KBM-7 (cell line): ENCODE measurements around the gene CABP1.
A peak's percentile ranks its signal among the peaks of the same experiment; 100 is the strongest.
"Not testable (repeated sequence)": the region's sequence is repeated elsewhere in the genome, so short reads cannot be mapped to it uniquely, and the experiment has no call there.

Source experiments
- DNase-seq: peaks from one replicate; pipeline ENCODE4 v3.0.0-alpha.2; 2015
- in situ Hi-C: fragments of 300-500 bp; cut with MboI; formaldehyde crosslinking; loops from 2 replicates; pipeline ENCODE4 v1.14.3; 2020; ENCODE audit warnings: low sequenced_read_pairs, low pct_unique_long_range_greater_than_20kb, mixed read lengths

Gene CABP1

DNA sequence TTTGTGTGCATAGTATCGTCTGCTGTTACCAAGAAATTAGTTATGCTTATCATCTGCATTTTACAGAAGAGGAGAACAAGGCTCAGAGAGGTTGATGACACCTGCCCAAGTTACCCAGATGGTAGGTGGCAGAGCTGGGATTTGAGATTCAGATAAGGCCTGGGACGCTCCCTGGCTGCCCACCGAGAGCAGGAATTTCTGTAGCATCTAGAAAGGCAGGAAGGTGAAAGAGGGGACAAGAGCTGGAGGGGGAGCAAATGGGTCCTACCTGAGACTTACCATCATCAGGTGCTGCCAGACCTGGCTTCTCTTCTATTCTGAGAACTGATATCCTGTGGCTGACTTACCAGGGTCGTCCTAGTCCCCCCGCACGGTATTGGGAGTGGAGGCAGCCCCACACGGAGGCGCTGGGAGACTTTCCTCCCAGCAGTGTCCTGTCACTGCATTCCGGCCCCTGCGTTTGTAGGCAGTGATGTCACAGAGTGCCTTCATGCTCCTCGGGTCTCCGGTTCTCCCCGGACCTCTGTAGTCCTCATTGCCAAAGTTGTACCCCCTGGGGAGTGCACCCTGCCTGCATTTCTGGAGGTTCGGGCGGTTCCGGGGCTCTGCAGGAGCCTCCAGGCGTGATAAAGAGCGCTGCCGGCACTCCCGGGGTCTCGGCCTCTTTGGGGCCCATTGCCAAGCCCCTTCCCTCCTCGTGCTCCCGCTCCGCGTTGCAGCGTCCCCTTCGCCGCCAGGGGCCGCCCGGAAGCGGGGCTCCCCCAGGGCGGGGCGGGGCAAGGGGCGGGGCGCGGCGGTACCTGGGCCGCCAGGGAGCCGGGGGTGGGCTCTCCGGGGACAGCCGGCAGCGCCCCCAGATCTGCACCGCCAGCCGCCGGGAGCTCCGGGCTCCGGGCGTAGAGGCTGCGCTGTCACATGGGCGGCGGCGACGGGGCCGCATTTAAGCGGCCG lies at the start of gene CABP1:
TSS of gene CABP1 (plus strand) at position 856 of the 951 bp plus-strand sequence. CDS start at position 916, 60 bp downstream.
- in situ Hi-C loops = no loop called here
- peak; percentile 32 for DNase-seq

GRCh38 chr12:120590741-120591407 lies 49.6 kb upstream of the CABP1 start:
- in situ Hi-C loops = no loop called here
- no peak for DNase-seq

- DNase-seq = no peak
- in situ Hi-C loops = no loop called here
Measured at GRCh38 chr12:120592121-120593049, 48.0 kb upstream of the CABP1 start.

DNA sequence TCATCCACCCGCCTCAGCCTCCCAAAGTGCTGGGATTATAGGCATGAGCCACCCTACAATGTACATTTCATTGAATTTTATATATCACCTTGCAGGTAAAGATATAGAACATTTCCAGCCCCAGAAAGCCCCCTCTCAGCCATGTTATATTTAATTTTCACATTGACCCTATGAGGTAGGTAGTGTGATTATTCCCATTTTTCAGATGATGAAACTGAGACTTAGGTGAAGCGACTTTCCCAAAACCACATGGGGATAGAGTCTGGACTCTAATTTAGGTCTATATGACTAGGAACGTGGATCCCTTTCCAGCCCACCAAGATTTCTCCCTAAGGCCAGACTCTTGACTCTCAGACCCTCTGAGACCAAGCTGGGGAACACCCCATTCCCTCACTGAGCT lies 43.5 kb upstream of the CABP1 start:
- in situ Hi-C loops = no loop called here
- no peak for DNase-seq

DNA sequence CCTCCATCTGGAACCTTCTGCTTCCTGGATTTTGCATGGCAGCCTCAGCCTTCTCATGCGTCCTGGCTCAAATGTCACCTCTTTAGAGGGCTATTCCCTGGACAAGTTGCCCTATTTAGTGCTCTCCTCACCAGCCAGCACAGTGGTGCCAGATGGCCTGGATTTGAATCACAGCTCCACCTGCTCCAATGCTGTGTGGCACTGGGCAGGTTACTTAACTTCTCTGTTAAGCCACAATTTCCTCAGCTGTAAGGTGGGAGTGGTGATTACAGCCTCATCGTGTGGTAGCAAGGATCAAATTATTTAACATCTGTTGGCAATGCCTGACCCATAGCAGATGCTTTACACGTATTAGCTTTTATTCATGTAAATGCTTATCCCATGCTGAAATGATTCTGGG lies 42.6 kb upstream of the CABP1 start:
- in situ Hi-C loops = no loop called here
- no peak for DNase-seq

DNA sequence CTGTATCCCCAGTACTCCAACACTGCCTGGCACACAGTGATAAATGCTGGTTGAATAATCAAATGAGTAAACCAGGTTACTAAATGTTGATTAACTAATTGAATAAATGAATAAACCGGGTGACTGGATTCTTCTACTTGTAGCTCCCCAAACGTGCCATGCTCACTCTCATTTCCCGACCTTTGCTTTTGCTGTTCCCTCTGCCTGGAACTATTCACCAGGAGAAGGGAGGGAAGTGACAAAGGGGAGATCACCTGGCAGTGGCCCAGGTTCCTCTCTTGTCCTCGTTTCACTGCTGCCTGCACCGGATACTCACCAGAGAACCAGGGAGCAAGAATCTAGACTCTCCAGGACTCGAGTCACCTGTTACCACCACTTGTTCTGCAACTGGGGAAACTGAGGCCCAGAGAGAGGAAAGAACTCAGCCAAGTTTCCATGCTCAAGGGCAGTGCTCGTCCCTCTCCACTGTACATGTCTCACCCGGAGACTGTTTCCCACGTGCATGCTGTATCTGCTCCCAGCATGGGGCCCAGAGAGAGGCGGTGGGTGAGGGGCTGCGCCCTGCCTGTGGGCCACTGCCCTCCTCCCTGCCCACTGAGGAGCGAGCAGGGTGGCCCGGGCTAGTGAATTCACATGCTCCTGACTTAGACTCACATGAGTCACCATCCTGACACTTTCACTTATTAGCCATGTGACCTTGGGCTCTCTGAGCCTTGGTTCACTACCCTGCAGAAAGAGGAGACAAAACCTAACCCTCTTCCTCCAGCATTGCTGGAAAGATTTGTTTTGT lies 41.6 kb upstream of the CABP1 start:
- no peak for DNase-seq
- in situ Hi-C loops = no loop called here

GRCh38 chr12:120599672-120600552 lies 40.5 kb upstream of the CABP1 start:
- in situ Hi-C loops = no loop called here
- DNase-seq = no peak

DNA sequence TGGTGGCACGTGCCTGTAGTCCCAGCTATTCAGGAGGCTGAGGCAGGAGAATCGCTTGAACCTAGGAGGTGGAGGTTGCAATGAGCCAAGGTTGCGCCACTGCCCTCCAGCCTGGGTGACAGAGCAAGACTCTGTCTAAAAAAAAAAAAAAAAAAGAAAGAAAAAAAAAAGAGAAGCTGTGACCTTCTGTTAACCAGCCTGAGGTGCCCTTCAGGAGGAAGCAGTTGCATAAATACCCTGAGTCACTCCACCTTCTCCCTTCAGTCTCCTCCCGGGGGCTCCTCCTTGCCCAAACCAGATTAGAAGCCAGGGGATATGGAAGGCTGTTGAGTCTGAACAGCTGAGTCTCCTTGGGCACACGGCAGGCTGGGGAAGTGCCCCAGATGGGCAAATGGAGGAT lies 38.0 kb upstream of the CABP1 start:
- in situ Hi-C loops = not testable (repeated sequence)
- peak; percentile 89 for DNase-seq

DNA sequence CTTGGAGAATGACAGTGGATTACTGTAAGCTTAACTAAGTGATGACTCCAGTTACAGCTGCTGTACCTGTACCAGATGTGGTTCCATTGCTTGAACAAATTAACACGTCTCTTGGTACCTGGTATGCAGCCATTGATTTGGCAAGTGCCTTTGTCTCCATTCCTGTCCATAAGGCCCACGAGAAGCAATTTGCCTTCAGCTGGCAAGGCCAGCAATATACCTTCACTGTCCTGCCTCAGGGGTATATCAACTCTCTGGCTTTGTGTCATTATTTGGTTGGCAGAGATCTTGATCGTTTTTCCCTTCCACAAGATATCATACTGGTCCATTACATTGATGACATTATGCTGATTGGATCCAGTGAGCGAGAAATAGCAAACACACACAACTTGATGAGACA lies 29.9 kb upstream of the CABP1 start:
- no peak for DNase-seq
- in situ Hi-C loops = no loop called here

DNA sequence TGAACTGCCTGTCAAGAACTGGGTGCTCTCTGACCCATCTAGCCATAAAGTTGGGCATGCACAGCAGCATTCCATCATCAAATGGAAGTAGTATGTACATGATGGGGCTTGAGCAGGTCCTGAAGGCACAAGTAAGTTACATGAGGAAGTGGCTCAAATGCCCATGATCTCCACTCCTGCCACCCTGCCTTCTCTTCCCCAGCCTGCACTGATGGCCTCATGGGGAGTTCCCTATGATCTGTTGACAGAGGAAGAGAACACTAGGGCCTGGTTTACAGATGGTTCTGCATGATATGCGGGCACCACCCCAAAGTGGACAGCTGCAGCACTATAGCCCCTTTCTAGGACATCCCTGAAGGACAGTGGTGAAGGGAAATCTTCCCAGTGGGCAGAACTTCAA lies 28.9 kb upstream of the CABP1 start:
- in situ Hi-C loops, DNase-seq: not testable (repeated sequence)

- in situ Hi-C loops = no loop called here
- DNase-seq = no peak
Measured at GRCh38 chr12:120614848-120615247, 25.6 kb upstream of the CABP1 start.

GRCh38 chr12:120617193-120617592 lies 23.2 kb upstream of the CABP1 start:
- in situ Hi-C loops, DNase-seq: not testable (repeated sequence)

- in situ Hi-C loops, DNase-seq: not testable (repeated sequence)
Measured at GRCh38 chr12:120617767-120618166, 22.7 kb upstream of the CABP1 start.

DNA sequence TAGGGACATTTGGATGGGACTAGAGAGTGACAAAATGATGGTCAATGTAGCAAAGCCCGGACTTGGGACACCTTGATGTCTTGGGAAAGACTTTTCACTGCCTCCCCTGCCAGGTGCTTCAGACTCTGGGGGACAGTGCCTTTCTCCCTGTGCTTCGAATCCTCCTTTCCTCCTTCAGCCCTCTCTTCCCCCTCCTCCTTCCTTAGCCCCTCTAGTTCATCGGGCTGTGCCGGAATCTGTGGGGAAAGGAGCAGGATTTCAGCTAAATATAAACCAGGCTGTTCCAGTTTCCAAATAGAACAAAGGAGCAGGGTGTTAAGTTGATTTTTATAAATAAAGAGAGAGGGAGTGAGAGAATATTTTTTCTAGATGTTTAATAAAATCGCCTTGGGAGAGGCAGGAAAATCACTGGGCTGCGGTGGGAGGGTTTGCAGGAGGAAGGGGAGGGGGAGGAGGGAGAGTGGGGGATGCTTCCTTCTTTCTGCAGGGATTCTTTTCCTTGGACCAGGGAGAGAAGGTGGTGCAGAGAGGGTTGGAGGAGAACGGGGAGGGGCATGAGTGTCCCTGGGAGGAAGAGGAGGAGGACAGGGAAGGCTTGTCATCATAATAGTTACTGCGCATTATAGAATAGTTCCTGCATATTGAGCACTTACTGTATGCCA lies 21.3 kb upstream of the CABP1 start:
- in situ Hi-C loops = no loop called here
- no peak for DNase-seq

DNA sequence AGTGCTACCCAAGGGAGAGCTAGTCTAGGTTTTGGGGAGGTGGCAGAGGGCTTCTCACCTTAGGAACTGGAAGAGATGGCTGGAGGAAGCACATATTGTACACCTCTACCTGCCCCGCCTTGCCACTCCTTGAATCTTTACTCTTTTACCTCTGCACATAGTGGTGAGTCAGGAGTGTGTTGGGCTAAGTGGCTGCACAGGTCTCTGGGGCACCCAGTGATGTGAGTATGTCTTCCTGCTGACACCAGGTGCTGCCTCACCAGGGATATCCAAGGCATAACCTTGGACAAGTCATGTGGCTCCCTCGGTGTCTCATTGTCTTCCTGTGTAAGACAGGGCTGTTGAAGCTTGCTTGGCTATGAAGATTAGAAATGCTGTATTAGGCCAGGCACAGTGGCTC lies 19.8 kb upstream of the CABP1 start:
- DNase-seq = no peak
- in situ Hi-C loops = no loop called here

DNA sequence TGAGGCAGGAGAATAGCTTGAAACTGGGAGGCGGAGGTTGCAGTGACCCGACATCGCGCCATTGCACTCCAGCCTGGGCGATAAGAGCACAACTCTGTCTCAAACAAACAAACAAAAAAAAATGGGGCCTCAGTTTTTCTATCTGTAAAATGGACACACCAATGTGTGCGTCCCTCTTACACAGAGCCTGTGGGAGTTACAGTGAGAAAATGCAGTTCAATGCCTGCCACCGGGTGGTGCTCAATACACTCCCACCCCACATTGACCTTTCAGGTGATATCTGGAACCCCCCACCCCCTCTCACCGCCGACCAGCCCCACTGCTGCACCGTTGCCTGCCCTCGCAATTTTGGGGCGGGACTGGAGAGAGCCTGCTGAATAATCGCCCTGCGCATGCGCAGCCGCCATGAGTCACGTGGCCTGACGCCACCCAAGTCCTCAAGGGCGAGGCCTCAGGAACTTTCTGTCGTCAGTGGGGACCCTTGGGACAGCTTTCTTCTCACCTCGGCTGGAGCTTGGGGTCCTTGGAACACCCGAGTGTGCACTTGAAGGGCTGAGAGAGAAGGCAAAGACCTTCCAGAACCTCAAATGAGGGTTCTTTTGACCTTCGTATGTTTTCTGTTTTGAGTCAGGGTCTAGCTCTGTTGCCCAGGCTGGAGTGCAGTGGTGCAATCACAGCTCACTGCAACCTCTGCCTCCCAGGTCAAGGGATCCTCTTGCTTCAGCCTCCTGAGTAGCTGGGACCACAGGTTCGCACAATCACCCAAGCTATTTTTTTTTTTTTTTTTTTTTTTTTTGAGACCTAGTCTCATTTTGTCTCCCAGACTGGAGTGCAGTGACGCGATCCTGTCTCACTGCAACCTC lies 14.6 kb upstream of the CABP1 start:
- DNase-seq = peak; percentile 67
- in situ Hi-C loops = no loop called here
